OCI-LY7 (cell line): ENCODE data around the gene SLC27A1. TPM values are rescaled to one million over a fixed set of nuclear protein-coding genes. Genes with fewer than 3 reads are reported as not detected.

ENCODE experiments used
- BruUV-seq: library from RNA; stranded (reverse); fragments of 400-500 nt; replicated peaks from 2 replicates; lab custom pipeline; 2021; lab: Mats Ljungman, UMichigan
- CTCF ChIA-PET: fragments of 300-600 bp; sonication (Branson Sonifier 250); formaldehyde crosslinking; loops from one replicate; lab custom pipeline; 2022; ENCODE audit warnings: antibody characterized with exemption; ENCODE audit not compliant: unreplicated experiment; lab: Charles Lee
- POLR2A ChIA-PET: fragments of 300-600 bp; sonication (Branson Sonifier 250); formaldehyde crosslinking; loops from one replicate; lab custom pipeline; 2022; ENCODE audit warnings: antibody characterized with exemption; lab: Charles Lee
- DNase-seq: peaks from one replicate; pipeline ENCODE4 v3.0.0-alpha.2; 2015; ENCODE audit warnings: low spot score
- H2AFZ ChIP-seq: fragments of 200-600 bp; sonication (generic), shearing (Covaris generic); 2 replicates; pipeline ENCODE4 v1.6.1; 2014; ENCODE audit warnings: mild to moderate bottlenecking, antibody characterized with exemption, low read length, moderate library complexity
- H3K27ac ChIP-seq: fragments of 200-600 bp; sonication (generic); 2 replicates; pipeline ENCODE4 v1.5.1; 2014; ENCODE audit warnings: mixed run types, low read depth, mild to moderate bottlenecking, moderate library complexity, low read length, inconsistent platforms; ENCODE audit not compliant: poor library complexity, severe bottlenecking
- H3K36me3 ChIP-seq: fragments of 200-600 bp; sonication (generic); 2 replicates; pipeline ENCODE4 v1.6.1; 2014; ENCODE audit warnings: mild to moderate bottlenecking, antibody characterized with exemption, low read length, moderate library complexity, mixed read lengths; ENCODE audit not compliant: insufficient read depth
- H3K4me1 ChIP-seq: fragments of 200-600 bp; sonication (generic); 2 replicates; pipeline ENCODE4 v1.5.1; 2014; ENCODE audit warnings: mild to moderate bottlenecking, low read length; ENCODE audit not compliant: insufficient read depth, poor library complexity, severe bottlenecking
- H3K4me2 ChIP-seq: fragments of 200-600 bp; sonication (generic); 2 replicates; pipeline ENCODE4 v1.6.1; 2014; ENCODE audit warnings: mild to moderate bottlenecking, low read length
- H3K4me3 ChIP-seq: fragments of 200-600 bp; sonication (generic); 2 replicates; pipeline ENCODE4 v1.5.1; 2014; ENCODE audit warnings: mild to moderate bottlenecking, low read depth, low read length; ENCODE audit not compliant: poor library complexity, severe bottlenecking
- H3K79me2 ChIP-seq: fragments of 200-600 bp; sonication (generic); 2 replicates; pipeline ENCODE4 v1.6.1; 2016; ENCODE audit warnings: low read depth, mild to moderate bottlenecking, low read length, moderate library complexity, mixed read lengths; ENCODE audit not compliant: insufficient read depth
- H3K9me2 ChIP-seq: fragments of 200-600 bp; sonication (generic); 2 replicates; pipeline ENCODE4 v1.6.1; 2016; ENCODE audit warnings: mild to moderate bottlenecking, low read length, mixed read lengths; ENCODE audit not compliant: insufficient read depth
- H3K9me3 ChIP-seq: fragments of 200-600 bp; sonication (generic); 2 replicates; pipeline ENCODE4 v1.6.1; 2014; ENCODE audit warnings: mild to moderate bottlenecking, mixed run types, low read length, mixed read lengths
- H4K20me1 ChIP-seq: fragments of 200-600 bp; sonication (generic); 2 replicates; pipeline ENCODE4 v1.6.1; 2014; ENCODE audit warnings: mild to moderate bottlenecking, antibody characterized with exemption, low read length, moderate library complexity, mixed read lengths; ENCODE audit not compliant: insufficient read depth
- CTCF ChIP-seq: fragments of 200-600 bp; sonication (generic); conservative IDR thresholded peaks from 2 replicates; pipeline ENCODE4 v1.5.1; 2014; ENCODE audit warnings: mild to moderate bottlenecking, antibody characterized with exemption, low read length, moderate library complexity, mixed read lengths
- EZH2phosphoT487 ChIP-seq: fragments of 200-600 bp; sonication (generic); IDR thresholded peaks from 2 replicates; pipeline ENCODE4 v1.6.1; 2018; ENCODE audit warnings: low read depth, borderline replicate concordance, mild to moderate bottlenecking, mixed run types, antibody characterized with exemption, low read length, moderate library complexity, mixed read lengths
- intact Hi-C: fragments of 100-400 bp; cut with micrococcal nuclease; formaldehyde crosslinking; loops from one replicate; pipeline ENCODE4 v1.10.0; 2022; ENCODE audit not compliant: unreplicated experiment
- total RNA-seq, 2 experiments: library from RNA; depleted of rRNA in 1 of 2; stranded (reverse); fragments of >200 nt in 1 of 2; shearing (Covaris generic) in 1 of 2; gene quantifications; 2 replicates each; pipeline ENCODE4 v1.2.3, GENCODE V29; 2014 to 2022

Gene SLC27A1
- total RNA-seq, 2 experiments from 2014 or later = 2.5 to 3.2 TPM

- POLR2A ChIA-PET = interaction anchor here (0.8 kb wide), 1 partner anchor 10 kb away, joined by 5 read pairs; no protein-coding TSS in a partner anchor
Measured at GRCh38 chr19:17539238-17540117, 69.2 kb downstream of the SLC27A1 start.

GRCh38 chr19:17540174-17540573 lies 69.8 kb downstream of the SLC27A1 start:
- ChIA-PET POLR2A (interaction anchor here (0.8 kb wide), 1 partner anchor 10 kb away, joined by 5 read pairs; no protein-coding TSS in a partner anchor), CTCF (no interaction called here)
- Histone ChIP-seq H3K27ac (no peak overlapping the region), H3K4me3 (no peak overlapping the region), H3K36me3 (peaks cover 85% of the 10 kb centered on the region), H3K4me1 (peaks cover 16% of the 10 kb centered on the region), H3K9me3 (no peaks in the 10 kb centered on the region), H4K20me1 (no peaks in the 10 kb centered on the region), H3K79me2 (no peaks in the 10 kb centered on the region), H3K4me2 (no peak overlapping the region), H2AFZ (no peak overlapping the region), H3K9me2 (no peaks in the 10 kb centered on the region)
- intact Hi-C loops = no loop called here
- no peak for DNase-seq
- no TSS peak for BruUV-seq
- TF ChIP-seq EZH2phosphoT487 (no peak), CTCF (no peak)

More at GRCh38 chr19:17539238-17540117, 69.2 kb downstream of the SLC27A1 start:
- Histone ChIP-seq H3K9me3 (no peaks in the 10 kb centered on the region), H3K36me3 (peaks cover 85% of the 10 kb centered on the region), H3K27ac (peak overlapping the region; percentile 12), H3K4me1 (peaks cover 16% of the 10 kb centered on the region), H2AFZ (no peak overlapping the region), H3K4me2 (peak overlapping the region; percentile 68), H4K20me1 (no peaks in the 10 kb centered on the region), H3K4me3 (peak overlapping the region; percentile 58), H3K79me2 (no peaks in the 10 kb centered on the region), H3K9me2 (no peaks in the 10 kb centered on the region)
- no TSS peak for BruUV-seq
- CTCF ChIA-PET = no interaction called here
- intact Hi-C loops = no loop called here
- TF ChIP-seq EZH2phosphoT487 = no peak
- TF ChIP-seq CTCF = no peak
- DNase-seq = peak; percentile 97
